ENCODE measurements around the gene TBCA. TPM values are rescaled to one million over a fixed set of nuclear protein-coding genes. Genes with fewer than 3 reads are reported as not detected.

TBCA gene
- total and polyA plus RNA-seq, 2 donors (not counting 3 experiments of a cell fraction or from before 2014, with no cell fraction given) = 48.2 to 206 TPM

- Histone ChIP-seq H3K4me2 (ENCODE audit: insufficient read depth, low read length) (no peak overlapping the region), H3K9ac (replicated peaks; ENCODE audit: extremely low read depth, insufficient read depth, low read length) (no peak overlapping the region), H2AFZ (ENCODE audit: low read depth, low read length) (no peak overlapping the region), H4K20me1 (replicated peaks; ENCODE audit: control insufficient read depth, extremely low read depth, insufficient read depth, low read length) (no peaks in the 10 kb centered on the region), H3K79me2 (ENCODE audit: control insufficient read depth, insufficient read depth, low read length) (no peaks in the 10 kb centered on the region), H3K27me3 (ENCODE audit: control insufficient read depth in 2 of 2, insufficient read depth in 2 of 2, low read length in 2 of 2) (peaks cover 18 to 44% of the 10 kb centered on the region in 2 experiments), H3K4me3 (replicated peaks in 1 of 3; ENCODE audit: insufficient read depth in 1 of 3, low read depth in 1 of 3, low read length in 3 of 3) (no peak overlapping the region), H3K9me3 (replicated peaks; ENCODE audit: control insufficient read depth, insufficient read depth, low read length) (no peaks in the 10 kb centered on the region), H3K9me1 (replicated peaks; ENCODE audit: control insufficient read depth, extremely low read depth, insufficient read depth, low read length) (no peaks in the 10 kb centered on the region), H3K4me1 (ENCODE audit: control insufficient read depth, extremely low read depth, insufficient read depth, low read length) (peaks cover 2% of the 10 kb centered on the region), H3K36me3 (ENCODE audit: control insufficient read depth in 2 of 2, extremely low read depth in 1 of 2, insufficient read depth in 2 of 2, low read length in 2 of 2) (no peaks in the 10 kb centered on the region), H3K27ac (ENCODE audit: insufficient read depth, low read depth, low read length) (no peak overlapping the region)
- BruUV-seq (replicated peaks) = no TSS peak
- intact Hi-C loops (cut with micrococcal nuclease) = no loop called here
- ChIA-PET CTCF (no interaction called here), POLR2A (no interaction called here)
- no peak for DNase-seq (ENCODE audit: low read depth, low spot score)
- FAIRE-seq = peak; percentile 35
- TF ChIP-seq, protein P1, sequence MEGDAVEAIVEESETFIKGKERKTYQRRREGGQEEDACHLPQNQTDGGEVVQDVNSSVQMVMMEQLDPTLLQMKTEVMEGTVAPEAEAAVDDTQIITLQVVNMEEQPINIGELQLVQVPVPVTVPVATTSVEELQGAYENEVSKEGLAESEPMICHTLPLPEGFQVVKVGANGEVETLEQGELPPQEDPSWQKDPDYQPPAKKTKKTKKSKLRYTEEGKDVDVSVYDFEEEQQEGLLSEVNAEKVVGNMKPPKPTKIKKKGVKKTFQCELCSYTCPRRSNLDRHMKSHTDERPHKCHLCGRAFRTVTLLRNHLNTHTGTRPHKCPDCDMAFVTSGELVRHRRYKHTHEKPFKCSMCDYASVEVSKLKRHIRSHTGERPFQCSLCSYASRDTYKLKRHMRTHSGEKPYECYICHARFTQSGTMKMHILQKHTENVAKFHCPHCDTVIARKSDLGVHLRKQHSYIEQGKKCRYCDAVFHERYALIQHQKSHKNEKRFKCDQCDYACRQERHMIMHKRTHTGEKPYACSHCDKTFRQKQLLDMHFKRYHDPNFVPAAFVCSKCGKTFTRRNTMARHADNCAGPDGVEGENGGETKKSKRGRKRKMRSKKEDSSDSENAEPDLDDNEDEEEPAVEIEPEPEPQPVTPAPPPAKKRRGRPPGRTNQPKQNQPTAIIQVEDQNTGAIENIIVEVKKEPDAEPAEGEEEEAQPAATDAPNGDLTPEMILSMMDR (IDR thresholded peaks at IDR 0.05; ENCODE audit: extremely low read depth in 1 of 2, insufficient read depth in 1 of 2, low read depth in 1 of 2, low read length in 2 of 2) = no peak
- TF ChIP-seq POLR2AphosphoS5 (IDR thresholded peaks at IDR 0.05; ENCODE audit: insufficient read depth, low read depth, low read length) (no peak), JUN (IDR thresholded peaks at IDR 0.05; ENCODE audit: borderline replicate concordance, insufficient read depth, insufficient read length, low read depth) (no peak), FOS (IDR thresholded peaks at IDR 0.05; ENCODE audit: borderline replicate concordance, insufficient read depth, low read length) (no peak), POLR2A (IDR thresholded peaks at IDR 0.05; ENCODE audit: low read depth, low read length) (no peak), MYC (IDR thresholded peaks at IDR 0.05; ENCODE audit: low read depth, low read length) (no peak), GATA2 (IDR thresholded peaks at IDR 0.05; ENCODE audit: insufficient read depth, insufficient read length, low read depth, low read length) (no peak), EZH2 (IDR thresholded peaks at IDR 0.05; ENCODE audit: borderline replicate concordance, low read depth, low read length, severe bottlenecking) (no peak)
- TF ChIP-seq, protein P2, sequence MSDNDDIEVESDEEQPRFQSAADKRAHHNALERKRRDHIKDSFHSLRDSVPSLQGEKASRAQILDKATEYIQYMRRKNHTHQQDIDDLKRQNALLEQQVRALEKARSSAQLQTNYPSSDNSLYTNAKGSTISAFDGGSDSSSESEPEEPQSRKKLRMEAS (IDR thresholded peaks at IDR 0.05; ENCODE audit: insufficient read depth, insufficient read length) = no peak
- dilution Hi-C loops (cut with MboI; ENCODE audit: extremely low pct_ligation_motif_present, low sequenced_read_pairs) = no loop called here
These were observed 22.3 kb upstream of the TBCA start for GRCh38 chr5:77798456-77798855.

All from endothelial cell of umbilical vein (primary cell).